ENCODE results near the gene LMTK2.

The LMTK2 gene

DNA sequence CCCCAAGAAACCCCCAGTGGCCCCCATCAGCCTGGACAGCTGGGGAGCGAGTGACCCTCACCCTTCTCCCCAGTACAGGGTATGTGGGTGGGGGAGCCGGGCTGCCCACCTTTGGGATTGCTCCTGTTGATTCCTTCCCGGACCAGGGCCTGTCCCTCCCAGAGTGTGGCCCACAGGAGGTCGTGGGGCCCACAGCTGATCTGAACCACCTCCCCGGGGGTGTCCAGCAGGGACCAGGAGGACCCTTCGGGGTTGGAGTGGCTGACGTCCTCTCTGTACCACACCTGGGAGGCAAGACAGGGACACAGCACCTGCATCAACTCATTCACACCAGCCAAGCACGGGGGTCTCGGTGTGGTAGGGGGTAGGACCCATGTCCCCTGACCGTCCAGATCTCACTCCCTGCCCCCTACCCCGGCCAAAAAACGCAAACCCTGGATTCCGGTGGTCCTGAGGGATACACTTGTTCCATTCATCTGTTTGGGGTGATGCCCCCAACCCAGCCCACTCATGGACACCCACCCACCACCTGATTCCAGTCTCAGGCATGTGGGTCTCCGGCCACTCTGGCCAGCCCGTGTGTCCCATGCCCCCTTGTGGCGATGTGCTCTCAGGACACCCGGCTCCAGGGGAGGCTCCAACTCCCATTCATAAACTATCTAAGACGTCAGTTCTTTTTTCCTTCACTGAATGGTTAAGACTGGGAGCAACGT, 134.5 kb downstream of the LMTK2 start:
- no peak for DNase-seq (ENCODE audit: low read depth)
- H3K4me3 ChIP-seq (ENCODE audit: low read depth, low read length) = no peak overlapping the region
- TF ChIP-seq, protein P1, sequence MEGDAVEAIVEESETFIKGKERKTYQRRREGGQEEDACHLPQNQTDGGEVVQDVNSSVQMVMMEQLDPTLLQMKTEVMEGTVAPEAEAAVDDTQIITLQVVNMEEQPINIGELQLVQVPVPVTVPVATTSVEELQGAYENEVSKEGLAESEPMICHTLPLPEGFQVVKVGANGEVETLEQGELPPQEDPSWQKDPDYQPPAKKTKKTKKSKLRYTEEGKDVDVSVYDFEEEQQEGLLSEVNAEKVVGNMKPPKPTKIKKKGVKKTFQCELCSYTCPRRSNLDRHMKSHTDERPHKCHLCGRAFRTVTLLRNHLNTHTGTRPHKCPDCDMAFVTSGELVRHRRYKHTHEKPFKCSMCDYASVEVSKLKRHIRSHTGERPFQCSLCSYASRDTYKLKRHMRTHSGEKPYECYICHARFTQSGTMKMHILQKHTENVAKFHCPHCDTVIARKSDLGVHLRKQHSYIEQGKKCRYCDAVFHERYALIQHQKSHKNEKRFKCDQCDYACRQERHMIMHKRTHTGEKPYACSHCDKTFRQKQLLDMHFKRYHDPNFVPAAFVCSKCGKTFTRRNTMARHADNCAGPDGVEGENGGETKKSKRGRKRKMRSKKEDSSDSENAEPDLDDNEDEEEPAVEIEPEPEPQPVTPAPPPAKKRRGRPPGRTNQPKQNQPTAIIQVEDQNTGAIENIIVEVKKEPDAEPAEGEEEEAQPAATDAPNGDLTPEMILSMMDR (IDR thresholded peaks at IDR 0.05; ENCODE audit: low read depth, low read length, missing control alignments) = peak; percentile 86

DNA sequence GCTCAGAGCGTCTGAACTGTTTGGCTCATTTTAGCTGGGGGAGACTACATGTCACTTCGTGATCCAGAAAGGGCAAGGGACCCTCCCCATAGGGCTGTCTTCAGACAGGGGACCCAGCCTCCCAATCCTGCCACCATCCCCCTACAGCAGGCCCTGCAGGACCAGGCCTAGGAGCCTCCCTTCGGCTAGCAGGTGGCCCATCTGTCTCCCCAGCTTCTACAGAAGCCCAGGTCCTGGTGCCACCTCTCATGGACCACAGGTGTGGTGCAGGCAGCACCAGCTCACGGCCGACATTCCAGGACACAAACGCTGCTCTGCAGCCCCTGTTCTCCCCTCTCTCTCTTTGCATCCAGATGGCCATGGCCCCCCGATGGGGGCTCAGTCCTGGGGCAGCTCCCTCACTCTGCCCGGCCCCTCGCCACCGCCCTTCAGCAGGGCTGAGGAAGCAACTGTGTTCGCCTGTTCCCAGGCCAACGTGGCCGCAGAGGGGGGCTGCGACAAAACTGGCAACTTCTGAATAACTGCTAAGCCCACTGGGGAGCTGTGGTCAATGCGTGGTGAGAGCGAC, 135.1 kb downstream of the LMTK2 start:
- no peak for DNase-seq (ENCODE audit: low read depth)
- TF ChIP-seq, protein P1 (IDR thresholded peaks at IDR 0.05; ENCODE audit: low read depth, low read length, missing control alignments) = no peak
- H3K4me3 ChIP-seq (ENCODE audit: low read depth, low read length) = no peak overlapping the region

DNA sequence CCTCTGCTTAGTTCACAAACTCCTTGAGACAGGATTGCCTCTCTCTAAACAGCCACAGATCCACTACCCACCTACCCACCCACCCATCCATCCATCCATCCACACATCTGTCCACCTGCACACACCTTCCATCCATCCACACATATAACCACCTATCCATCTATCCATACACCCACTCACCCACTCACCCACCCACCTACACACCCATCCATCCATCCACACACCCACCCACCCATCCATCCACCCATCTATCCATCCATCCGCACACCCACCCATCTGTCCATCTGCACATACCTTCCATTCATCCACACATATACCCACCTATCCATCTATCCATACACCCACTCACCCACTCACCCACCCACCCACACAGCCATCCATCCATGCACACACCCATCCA, 135.7 kb downstream of the LMTK2 start:
- TF ChIP-seq, protein P1 (IDR thresholded peaks at IDR 0.05; ENCODE audit: low read depth, low read length, missing control alignments) = no peak
- DNase-seq (ENCODE audit: low read depth) = no peak
- no peak overlapping the region for H3K4me3 ChIP-seq (ENCODE audit: low read depth, low read length)

DNA sequence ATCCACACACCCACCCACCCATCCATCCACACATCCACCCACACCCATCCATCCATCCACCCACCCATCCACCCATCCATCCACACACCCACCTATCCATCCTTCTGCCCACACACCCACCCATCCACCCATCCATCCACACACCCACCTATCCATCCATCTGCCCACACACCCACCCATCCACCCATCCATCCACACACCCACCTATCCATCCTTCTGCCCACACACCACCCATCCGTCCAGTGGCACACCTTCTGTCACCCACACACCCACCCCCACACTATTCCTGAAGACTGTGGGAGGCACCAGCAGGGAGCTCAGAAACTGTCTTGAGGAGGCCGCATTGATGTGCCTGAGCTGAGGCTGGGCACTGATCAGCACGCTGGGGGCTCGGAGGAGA, 136.3 kb downstream of the LMTK2 start:
- no peak overlapping the region for H3K4me3 ChIP-seq (ENCODE audit: low read depth, low read length)
- TF ChIP-seq, protein P1 (IDR thresholded peaks at IDR 0.05; ENCODE audit: low read depth, low read length, missing control alignments) = no peak
- DNase-seq (ENCODE audit: low read depth) = no peak

DNA sequence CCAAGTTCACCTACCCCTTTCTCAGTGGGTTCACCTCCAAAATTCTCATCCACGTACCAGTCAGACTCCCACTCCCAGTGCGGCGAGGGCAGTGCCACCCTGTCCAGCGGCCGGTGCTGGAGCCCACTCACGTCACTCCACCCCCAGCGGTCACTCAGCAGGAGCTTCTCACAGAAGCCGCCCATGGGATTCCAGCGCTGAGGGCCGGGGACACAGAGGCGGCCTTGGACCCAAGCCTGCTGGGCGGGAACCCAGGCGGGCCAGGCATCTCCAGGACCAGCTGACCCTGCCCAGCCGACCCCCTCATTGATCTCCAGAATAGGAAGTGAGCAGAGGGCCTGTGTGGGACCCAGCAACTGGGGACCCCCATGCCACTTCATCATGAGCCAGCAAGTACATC, 138.2 kb downstream of the LMTK2 start:
- DNase-seq (ENCODE audit: low read depth) = no peak
- TF ChIP-seq, protein P1 (IDR thresholded peaks at IDR 0.05; ENCODE audit: low read depth, low read length, missing control alignments) = no peak
- no peak overlapping the region for H3K4me3 ChIP-seq (ENCODE audit: low read depth, low read length)

DNA sequence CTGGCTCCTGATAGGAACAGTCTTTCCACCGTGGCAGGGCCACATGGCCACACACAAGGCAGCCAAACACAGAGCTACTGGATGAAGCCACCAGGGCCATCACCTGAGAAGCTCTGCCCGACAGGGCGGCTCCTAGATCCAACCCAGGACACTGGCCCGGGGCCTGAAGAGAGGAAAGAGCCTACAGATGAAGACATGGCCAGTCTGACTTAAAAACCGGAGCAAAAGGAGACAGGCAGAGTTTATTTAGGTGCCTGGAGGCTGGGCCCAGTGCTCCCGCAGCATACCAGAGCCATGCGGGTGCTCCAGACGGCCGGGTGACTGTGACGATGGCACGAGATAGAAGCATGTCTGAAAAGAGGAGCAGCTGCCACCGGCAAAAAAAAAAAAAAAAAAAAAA, 141.5 kb downstream of the LMTK2 start:
- TF ChIP-seq, protein P1 (IDR thresholded peaks at IDR 0.05; ENCODE audit: low read depth, low read length, missing control alignments) = no peak
- no peak overlapping the region for H3K4me3 ChIP-seq (ENCODE audit: low read depth, low read length)
- DNase-seq (ENCODE audit: low read depth) = no peak

DNA sequence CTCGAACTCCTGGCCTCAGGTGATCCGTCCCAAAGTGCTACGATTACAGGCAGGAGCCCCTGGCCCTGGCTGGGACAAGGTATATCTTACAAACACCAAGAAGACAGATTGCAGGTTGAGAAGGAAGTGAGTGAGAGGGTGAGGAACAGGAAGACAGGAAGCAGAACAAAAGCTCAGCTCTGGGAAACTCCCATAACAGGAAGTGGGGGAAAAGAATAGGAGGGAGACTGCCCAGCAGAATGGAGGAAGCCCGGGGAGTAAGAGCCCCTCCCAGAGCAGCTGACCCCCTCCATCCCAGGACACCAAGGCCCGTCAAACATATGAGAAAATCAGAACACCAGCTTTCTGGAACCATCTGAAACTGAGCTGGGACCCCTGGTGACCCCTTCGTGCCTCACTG, 142.4 kb downstream of the LMTK2 start:
- TF ChIP-seq, protein P1 (IDR thresholded peaks at IDR 0.05; ENCODE audit: low read depth, low read length, missing control alignments) = no peak
- H3K4me3 ChIP-seq (ENCODE audit: low read depth, low read length) = no peak overlapping the region
- DNase-seq (ENCODE audit: low read depth) = no peak
